BLaER1 (cell line): Measurements from ENCODE around the gene CDKAL1.

Source experiments
- H3K27ac ChIP-seq: shearing (Covaris generic); formaldehyde crosslinking; 2 replicates; pipeline ENCODE4 v1.8.1; 2022
- H3K27me3 ChIP-seq: shearing (Covaris generic); formaldehyde crosslinking; 2 replicates; pipeline ENCODE4 v1.8.1; 2022
- H3K36me3 ChIP-seq: shearing (Covaris generic); formaldehyde crosslinking; 2 replicates; pipeline ENCODE4 v1.8.1; 2022
- H3K4me1 ChIP-seq: shearing (Covaris generic); formaldehyde crosslinking; 2 replicates; pipeline ENCODE4 v1.8.1; 2022
- H3K4me2 ChIP-seq: shearing (Covaris generic); formaldehyde crosslinking; 2 replicates; pipeline ENCODE4 v1.8.1; 2022
- H3K4me3 ChIP-seq: shearing (Covaris generic); formaldehyde crosslinking; 2 replicates; pipeline ENCODE4 v1.8.1; 2022
- H3K9ac ChIP-seq: shearing (Covaris generic); formaldehyde crosslinking; 2 replicates; pipeline ENCODE4 v1.8.1; 2022
- H3K9me3 ChIP-seq: shearing (Covaris generic); formaldehyde crosslinking; 2 replicates; pipeline ENCODE4 v1.8.1; 2022
- H4K20me1 ChIP-seq: shearing (Covaris generic); formaldehyde crosslinking; 2 replicates; pipeline ENCODE4 v1.8.1; 2022
- Cebpa-rat ChIP-seq: shearing (Covaris generic); IDR thresholded peaks from 2 replicates; pipeline ENCODE4 v1.8.1; 2022

CDKAL1 gene

DNA sequence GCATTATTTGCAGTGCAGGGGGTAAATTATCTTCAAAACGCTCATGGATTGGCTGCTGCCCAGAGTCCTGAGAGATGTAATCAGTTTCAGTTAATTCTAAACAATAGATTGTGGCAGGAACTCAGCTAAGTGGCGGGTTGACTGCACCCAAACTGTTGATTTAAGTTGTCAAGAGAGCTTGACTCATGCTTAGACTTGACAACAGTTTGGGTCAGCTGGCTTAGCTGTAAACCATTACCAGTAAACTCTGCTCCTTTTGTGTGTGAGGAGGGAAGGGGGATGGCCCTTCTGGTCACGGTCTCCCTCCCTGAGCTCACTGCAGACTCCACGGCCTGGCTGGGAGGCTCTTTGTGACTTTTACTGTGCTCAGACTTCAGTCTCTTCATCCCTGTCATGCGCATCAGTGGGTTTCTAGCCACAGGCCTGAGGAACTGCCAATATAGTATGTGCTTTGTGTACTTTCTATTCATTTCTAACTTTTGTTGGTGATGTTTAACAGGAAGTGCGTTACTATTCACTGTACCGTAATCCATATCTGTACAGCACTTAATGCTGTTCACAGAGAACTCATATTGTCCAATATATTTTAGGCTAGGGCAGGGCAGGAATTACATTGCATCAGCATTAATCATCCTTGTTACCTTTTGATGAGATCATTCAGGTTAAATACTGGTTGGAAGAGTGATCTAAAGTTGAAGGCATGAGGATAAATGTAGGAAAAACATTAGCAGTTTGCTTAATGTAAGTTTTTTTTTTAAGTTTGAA, 488.3 kb downstream of the CDKAL1 start:
- H4K20me1 ChIP-seq, result no peaks in the 10 kb centered on the region
- no peak overlapping the region for H3K4me2 ChIP-seq
- H3K4me1 ChIP-seq, result no peaks in the 10 kb centered on the region
- H3K9ac ChIP-seq, result no peak overlapping the region
- H3K36me3 ChIP-seq, result no peaks in the 10 kb centered on the region
- no peaks in the 10 kb centered on the region for H3K27me3 ChIP-seq
- no peaks in the 10 kb centered on the region; the same call in 1 of the 2 replicates for H3K9me3 ChIP-seq
- TF ChIP-seq Cebpa-rat, result no peak
- no peak overlapping the region for H3K27ac ChIP-seq
- H3K4me3 ChIP-seq, result no peak overlapping the region

GRCh38 chr6:21023210-21023609, 489.0 kb downstream of the CDKAL1 start:
- Histone ChIP-seq H3K9ac (no peak overlapping the region), H3K9me3 (no peaks in the 10 kb centered on the region; the same call in 1 of the 2 replicates), H3K27me3 (no peaks in the 10 kb centered on the region), H4K20me1 (no peaks in the 10 kb centered on the region), H3K36me3 (no peaks in the 10 kb centered on the region), H3K4me3 (no peak overlapping the region), H3K4me2 (no peak overlapping the region), H3K4me1 (no peaks in the 10 kb centered on the region), H3K27ac (no peak overlapping the region)
- no peak for TF ChIP-seq Cebpa-rat

DNA sequence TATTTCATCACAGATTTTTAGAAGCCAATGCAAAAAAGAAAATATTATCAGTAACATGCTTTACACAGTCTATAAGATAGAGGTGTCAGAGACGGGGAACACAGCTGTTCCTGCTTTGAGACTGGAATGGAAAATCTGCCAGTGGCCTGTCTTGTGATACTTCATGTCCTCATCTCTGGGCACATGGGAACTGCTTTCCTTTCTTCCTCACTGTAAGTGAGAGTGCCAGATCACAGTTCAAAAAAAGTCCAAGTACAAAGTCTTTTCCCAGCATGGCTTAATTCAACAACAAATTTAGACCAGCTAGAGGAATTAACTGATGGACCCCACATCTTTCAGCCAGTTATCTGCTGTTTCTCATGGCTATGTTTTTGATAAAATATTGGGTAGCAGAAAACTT, 490.4 kb downstream of the CDKAL1 start:
- no peak overlapping the region for H3K4me2 ChIP-seq
- H3K36me3 ChIP-seq, result no peaks in the 10 kb centered on the region
- H3K4me3 ChIP-seq, result no peak overlapping the region
- H3K27me3 ChIP-seq, result no peaks in the 10 kb centered on the region
- H3K27ac ChIP-seq, result no peak overlapping the region
- H3K4me1 ChIP-seq, result no peaks in the 10 kb centered on the region
- no peaks in the 10 kb centered on the region; the same call in 1 of the 2 replicates for H3K9me3 ChIP-seq
- no peak for TF ChIP-seq Cebpa-rat
- no peak overlapping the region for H3K9ac ChIP-seq
- H4K20me1 ChIP-seq, result no peaks in the 10 kb centered on the region

DNA sequence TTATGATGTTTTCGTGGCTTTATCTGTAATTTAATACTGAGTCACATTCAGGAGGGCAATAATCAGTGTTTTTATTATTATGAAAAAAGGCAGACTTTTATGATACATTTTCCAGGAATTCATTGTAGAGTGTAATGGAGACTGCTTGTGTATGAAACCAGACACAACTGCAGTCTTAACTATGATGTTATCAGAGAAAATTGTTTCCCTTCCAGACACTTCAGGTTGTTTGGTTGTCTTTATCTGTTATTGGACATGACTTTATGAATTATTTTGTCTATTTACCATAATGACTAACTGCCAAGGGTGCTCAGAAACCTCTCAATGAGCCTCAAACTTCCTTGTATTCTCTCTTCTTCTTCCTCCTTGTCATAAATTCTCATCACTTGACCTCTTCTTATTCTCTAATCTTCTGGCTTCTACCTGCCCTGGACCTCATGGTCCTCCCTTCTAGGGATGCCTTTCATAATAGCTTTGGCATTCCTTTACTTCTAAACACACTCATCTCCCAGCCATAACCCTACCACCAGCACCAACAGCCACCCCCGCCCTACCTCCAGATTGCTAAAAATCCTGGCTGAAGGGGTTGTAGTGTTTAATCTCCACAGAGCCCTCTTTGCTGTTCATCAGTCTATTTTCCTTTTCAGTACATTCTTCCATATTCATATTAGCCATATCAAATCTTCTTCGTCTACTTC, 492.5 kb downstream of the CDKAL1 start:
- Histone ChIP-seq H3K4me1 (no peaks in the 10 kb centered on the region), H3K27me3 (no peaks in the 10 kb centered on the region), H3K9ac (no peak overlapping the region), H3K9me3 (no peaks in the 10 kb centered on the region; the same call in 1 of the 2 replicates), H3K36me3 (0 out of 2 replicates have a peak, but pooled peaks cover 10% of the 10 kb centered on the region), H3K4me2 (no peak overlapping the region), H3K27ac (no peak overlapping the region), H4K20me1 (no peaks in the 10 kb centered on the region), H3K4me3 (no peak overlapping the region)
- no peak for TF ChIP-seq Cebpa-rat

GRCh38 chr6:21027507-21027906, 493.2 kb downstream of the CDKAL1 start:
- Histone ChIP-seq H3K4me1 (no peaks in the 10 kb centered on the region), H3K4me2 (no peak overlapping the region), H3K27ac (no peak overlapping the region), H3K36me3 (0 out of 2 replicates have a peak, but pooled peaks cover 10% of the 10 kb centered on the region), H3K9me3 (no peaks in the 10 kb centered on the region; the same call in 1 of the 2 replicates), H3K9ac (no peak overlapping the region), H3K4me3 (no peak overlapping the region), H4K20me1 (no peaks in the 10 kb centered on the region), H3K27me3 (no peaks in the 10 kb centered on the region)
- TF ChIP-seq Cebpa-rat, result no peak

- no peak for TF ChIP-seq Cebpa-rat
- Histone ChIP-seq H3K27me3 (no peaks in the 10 kb centered on the region), H4K20me1 (no peaks in the 10 kb centered on the region), H3K27ac (no peak overlapping the region), H3K9me3 (no peaks in the 10 kb centered on the region; the same call in 1 of the 2 replicates), H3K9ac (no peak overlapping the region), H3K36me3 (0 out of 2 replicates have a peak, but pooled peaks cover 10% of the 10 kb centered on the region), H3K4me1 (no peaks in the 10 kb centered on the region), H3K4me2 (no peak overlapping the region), H3K4me3 (no peak overlapping the region)
Measured at GRCh38 chr6:21031182-21031581, 496.9 kb downstream of the CDKAL1 start.

- Histone ChIP-seq H3K4me1 (no peaks in the 10 kb centered on the region), H3K4me2 (no peak overlapping the region), H4K20me1 (no peaks in the 10 kb centered on the region), H3K27ac (no peak overlapping the region), H3K36me3 (0 out of 2 replicates have a peak, but pooled peaks cover 10% of the 10 kb centered on the region), H3K4me3 (no peak overlapping the region), H3K9ac (no peak overlapping the region), H3K27me3 (no peaks in the 10 kb centered on the region), H3K9me3 (no peaks in the 10 kb centered on the region)
- no peak for TF ChIP-seq Cebpa-rat
Measured at GRCh38 chr6:21033084-21033483, 498.8 kb downstream of the CDKAL1 start.

DNA sequence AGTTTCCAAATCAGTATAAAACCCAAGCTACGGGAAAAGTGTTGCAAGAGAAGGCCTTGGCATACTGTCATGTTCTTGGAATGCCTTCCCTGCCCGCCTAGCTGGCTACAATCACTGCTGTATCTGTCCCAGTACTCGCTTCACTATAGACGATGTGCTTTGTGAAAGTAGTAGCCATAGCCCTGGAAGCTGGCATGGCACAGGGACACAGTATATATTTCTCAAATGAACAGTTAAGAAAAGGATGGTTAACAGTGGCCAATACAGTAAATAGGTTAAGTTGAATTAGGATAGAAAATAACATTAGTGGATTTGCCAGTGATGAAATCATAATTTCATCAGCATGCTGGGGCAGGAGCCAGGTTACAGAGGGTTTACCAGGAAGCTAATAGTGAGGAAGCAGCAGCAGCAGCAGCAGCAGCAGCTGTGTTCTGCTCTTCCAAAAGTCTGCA, 499.3 kb downstream of the CDKAL1 start:
- H3K4me1 ChIP-seq, result no peaks in the 10 kb centered on the region
- no peak overlapping the region for H3K4me2 ChIP-seq
- H3K36me3 ChIP-seq, result 0 out of 2 replicates have a peak, but pooled peaks cover 10% of the 10 kb centered on the region
- H3K4me3 ChIP-seq, result no peak overlapping the region
- H3K9me3 ChIP-seq, result no peaks in the 10 kb centered on the region
- TF ChIP-seq Cebpa-rat, result no peak
- no peak overlapping the region for H3K27ac ChIP-seq
- H3K9ac ChIP-seq, result no peak overlapping the region
- no peaks in the 10 kb centered on the region for H4K20me1 ChIP-seq
- no peaks in the 10 kb centered on the region for H3K27me3 ChIP-seq

DNA sequence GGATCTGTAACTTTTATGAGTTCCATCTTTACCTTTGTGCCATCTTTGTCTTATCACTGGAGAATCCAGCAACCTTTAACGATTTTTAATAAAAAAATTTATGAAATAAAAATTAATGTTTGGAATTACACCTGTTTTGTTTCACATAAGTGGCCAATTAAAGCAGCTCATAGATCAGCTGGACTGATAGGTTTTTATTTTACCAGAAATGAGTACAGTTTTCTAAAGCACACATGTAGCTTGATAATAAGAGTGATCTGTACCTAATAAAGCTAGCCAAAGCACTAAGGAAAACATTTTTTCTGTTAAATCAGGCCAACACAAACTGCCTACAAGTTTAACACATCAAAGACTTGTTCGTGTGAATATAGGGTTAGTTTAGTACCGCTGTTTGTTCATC, 500.1 kb downstream of the CDKAL1 start:
- no peak for TF ChIP-seq Cebpa-rat
- Histone ChIP-seq H3K4me1 (no peaks in the 10 kb centered on the region), H3K27ac (no peak overlapping the region), H3K27me3 (no peaks in the 10 kb centered on the region), H3K4me3 (no peak overlapping the region), H3K9me3 (no peaks in the 10 kb centered on the region), H3K9ac (no peak overlapping the region), H3K36me3 (0 out of 2 replicates have a peak, but pooled peaks cover 10% of the 10 kb centered on the region), H4K20me1 (no peaks in the 10 kb centered on the region), H3K4me2 (no peak overlapping the region)

- H3K4me3 ChIP-seq, result no peak overlapping the region
- H3K4me2 ChIP-seq, result no peak overlapping the region
- no peaks in the 10 kb centered on the region for H3K36me3 ChIP-seq
- no peak overlapping the region for H3K9ac ChIP-seq
- no peak for TF ChIP-seq Cebpa-rat
- H3K27me3 ChIP-seq, result no peaks in the 10 kb centered on the region
- no peaks in the 10 kb centered on the region for H3K9me3 ChIP-seq
- no peaks in the 10 kb centered on the region for H3K4me1 ChIP-seq
- no peaks in the 10 kb centered on the region for H4K20me1 ChIP-seq
- H3K27ac ChIP-seq, result no peak overlapping the region
Measured at GRCh38 chr6:21037453-21037852, 503.2 kb downstream of the CDKAL1 start.
